Activated naive CD8-positive, alpha-beta T cell treated with anti-CD3 and anti-CD28 coated beads, Interleukin-2, amount 50 U/mL, for 16 hours (primary cell): ENCODE measurements around the gene MERTK.
"Not testable (repeated sequence)": the region's sequence is repeated elsewhere in the genome, so short reads cannot be mapped to it uniquely, and the experiment has no call there.

Source experiments
- DNase-seq: peaks from one replicate; pipeline ENCODE4 v3.0.0-alpha.2; 2020; ENCODE audit warnings: low read depth, low spot score

The MERTK gene

DNA sequence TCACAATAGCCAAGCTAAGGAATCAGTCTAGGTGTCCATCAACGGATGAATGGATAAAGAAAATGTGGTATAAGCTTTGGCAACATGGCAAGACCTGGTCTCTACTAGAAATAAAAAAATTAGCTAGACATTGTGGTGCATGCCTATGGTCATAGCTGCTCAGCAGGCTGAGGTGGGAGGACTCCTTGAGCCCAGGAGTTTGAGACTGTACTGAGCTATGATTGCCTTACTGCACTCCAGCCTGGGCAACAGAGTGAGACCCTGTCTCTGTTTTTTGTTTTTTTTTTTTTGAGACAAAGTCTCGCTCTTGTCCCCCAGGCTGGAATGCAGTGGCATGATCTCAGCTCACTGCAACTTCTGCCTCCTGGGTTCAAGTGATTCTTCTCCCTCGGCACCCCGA is 11.6 kb downstream of the MERTK start:
- not testable (repeated sequence) for DNase-seq

DNA sequence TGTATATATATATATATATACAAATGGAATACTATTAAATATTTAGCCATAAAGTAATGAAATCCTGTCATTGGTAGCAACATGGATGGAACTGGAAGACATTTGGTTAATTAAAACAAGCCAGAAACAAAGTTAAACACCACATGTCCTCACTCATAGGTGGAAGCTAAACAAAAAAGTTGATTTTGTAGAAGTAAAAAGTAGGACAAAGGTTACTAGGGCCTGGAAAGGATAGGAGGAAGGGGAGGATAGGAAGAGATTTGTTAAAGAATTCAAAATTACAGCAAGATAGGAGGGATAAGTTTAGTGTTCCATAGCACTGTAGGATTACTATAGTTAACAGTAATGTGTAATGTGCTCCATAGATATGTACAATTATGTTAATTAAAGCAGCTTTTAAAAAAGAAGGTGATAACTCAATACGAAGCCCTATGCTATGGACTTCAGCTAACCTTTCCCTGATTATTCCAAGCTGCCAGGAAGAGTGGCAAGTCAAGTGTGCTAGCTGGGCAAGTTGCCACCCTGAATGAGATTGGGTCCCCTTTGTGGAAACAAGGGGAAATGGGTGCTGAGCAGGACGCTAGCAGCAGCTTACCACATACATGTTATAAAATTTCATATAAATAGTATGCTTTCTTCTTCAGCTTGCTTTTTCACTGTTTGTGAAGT is 12.3 kb downstream of the MERTK start:
- no peak for DNase-seq

- not testable (repeated sequence) for DNase-seq
These were observed 13.0 kb downstream of the MERTK start for GRCh38 chr2:111911295-111911977.

- DNase-seq = no peak
These were observed 14.1 kb downstream of the MERTK start for GRCh38 chr2:111912547-111912946.

DNA sequence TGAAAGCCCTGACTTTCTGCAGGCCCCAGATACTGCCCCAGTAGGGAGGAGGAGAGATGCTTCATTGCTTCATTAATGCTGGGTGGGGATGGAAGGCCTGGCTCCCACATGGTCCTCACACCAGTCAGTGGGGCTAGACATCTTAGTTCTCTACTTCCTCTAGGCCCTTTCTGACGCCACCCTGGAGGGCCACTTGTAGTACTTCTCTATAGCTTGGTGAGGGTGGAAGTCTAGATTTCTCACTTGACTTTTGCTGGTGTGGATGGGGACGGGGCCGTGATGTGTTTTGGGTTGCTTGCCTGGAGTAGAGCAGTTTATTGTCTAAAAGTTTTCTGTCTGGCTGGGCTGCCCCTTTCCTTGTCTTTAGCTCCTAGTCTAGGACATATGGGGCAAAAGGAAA is 18.7 kb downstream of the MERTK start:
- no peak for DNase-seq

- DNase-seq = no peak
These were observed 20.0 kb downstream of the MERTK start for GRCh38 chr2:111918383-111918806.

DNA sequence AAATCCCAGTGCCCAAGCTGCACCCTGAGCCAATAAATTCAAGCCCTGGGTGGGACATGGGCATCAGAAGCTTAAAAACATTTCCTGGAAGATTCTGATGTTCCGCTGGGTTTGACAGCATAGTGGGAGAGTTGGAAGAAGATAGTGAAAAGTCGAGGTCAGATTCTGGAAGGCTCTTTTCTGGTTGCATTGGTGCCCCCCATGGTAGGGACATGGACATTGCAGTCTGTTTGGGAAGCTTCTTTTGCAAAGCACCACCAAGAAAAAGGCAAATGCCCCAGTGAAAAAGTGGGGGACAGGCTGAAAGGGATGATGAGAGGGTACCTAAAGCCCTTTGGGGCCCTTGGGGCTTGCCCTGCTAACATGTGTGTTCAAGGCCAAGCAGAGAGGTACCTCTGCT is 21.0 kb downstream of the MERTK start:
- no peak for DNase-seq

DNA sequence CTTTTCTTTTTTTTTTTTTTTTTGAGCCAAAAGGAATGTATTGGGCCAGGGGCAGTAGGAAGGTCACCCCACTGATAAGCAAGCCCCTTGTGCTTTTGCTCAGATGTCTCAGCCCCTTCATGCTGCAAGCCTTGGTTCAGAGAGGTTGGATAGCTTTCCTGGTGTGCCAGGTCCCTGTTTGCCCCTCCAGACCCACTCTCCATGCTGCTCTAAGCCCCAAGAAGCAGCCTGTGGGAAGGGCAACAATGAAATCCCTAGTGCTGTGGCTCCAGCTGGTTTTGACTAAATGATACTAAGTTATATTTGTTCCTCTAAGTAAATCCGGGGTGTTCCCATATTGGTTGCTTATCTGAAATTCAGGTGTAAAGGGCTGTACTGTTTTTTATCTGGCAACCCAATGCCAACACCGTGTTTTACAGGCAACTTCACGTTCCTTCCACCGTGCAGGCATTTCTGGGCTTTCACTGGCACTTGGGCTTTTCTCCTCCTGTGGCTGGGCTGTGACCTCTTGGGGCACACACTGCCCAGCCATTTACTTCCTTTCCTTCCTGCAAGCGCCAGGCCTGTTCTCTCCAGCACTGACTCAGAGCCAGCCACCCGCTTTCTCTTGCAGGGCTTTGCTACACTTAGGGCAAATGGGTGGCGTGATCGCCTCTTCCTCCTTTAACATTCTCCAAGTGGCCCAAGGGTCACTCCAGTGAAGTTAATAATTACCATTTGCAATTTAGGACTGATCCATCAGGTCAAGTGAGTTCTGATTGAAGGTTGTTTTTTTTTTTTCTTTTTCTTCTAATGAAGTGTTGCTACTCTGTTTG is 21.6 kb downstream of the MERTK start:
- DNase-seq = no peak

DNA sequence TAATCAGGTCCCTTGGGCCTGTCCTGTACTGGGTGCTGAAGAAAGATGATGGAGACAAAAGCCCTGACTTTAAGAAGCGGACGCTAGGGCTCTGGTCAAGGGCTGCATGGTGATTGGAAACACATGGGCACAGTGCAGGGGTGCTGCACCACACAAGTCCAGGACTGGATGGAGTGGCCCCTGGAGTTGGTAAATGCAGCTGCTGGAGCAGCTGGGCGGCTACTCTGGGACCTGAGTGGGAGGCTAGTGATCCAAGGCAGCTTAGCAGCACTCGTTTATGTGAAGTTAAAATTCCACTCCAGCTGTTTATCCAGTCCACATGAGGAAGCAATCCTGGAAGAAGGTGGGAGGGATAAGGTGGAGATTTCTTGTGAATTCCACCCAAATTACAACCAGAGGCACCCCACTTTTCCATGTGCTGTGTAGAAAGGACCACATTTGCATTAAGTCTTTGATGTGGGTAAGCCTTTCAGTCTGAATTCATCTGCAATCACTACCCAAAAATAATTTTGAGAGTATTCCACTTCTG is 24.9 kb downstream of the MERTK start:
- no peak for DNase-seq

DNA sequence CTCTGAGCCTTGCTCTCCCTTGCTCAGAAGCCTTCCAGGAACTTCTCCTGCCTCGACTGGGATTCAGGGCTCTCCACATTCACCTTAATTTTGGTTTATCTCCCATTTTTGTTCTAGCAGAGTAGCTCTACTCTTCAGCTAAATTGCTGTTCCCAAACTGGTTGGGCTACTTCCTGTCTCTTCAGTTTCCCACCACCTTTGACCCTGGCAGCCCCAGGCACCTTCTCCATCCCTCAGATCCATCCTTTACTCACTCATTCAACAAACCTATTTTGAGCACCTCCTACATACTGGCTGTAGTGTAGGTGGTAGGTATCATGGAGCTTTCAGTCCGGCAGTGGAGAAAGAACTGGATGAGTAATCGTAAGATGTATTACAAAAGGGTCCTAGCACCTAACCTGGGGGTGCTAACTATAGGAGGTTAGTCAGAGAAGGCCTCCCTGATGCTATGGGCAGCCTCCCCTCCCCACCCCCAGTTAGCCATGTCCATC is 26.3 kb downstream of the MERTK start:
- DNase-seq = no peak

GRCh38 chr2:111927723-111928122 is 29.3 kb downstream of the MERTK start:
- no peak for DNase-seq

- DNase-seq = no peak
These were observed 32.0 kb downstream of the MERTK start for GRCh38 chr2:111930409-111930808.

DNA sequence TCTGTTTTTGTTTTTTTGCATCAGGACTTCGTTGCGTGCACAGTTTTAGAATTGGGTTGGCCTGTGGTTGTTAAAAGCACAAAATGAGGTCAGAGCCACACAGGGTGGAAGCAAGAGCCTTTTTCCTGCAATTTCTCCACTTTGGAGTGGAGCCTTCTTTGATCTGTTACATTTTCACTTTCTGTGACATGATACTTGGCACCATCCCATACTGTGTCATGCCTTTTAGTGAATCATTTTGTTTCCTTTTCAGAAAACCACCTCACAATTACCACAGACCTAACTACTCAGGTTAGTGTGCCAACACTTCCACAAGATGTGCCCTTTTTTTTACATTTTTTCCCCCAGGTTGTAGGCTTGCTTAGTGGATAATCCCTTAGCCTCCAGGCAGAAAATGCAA is 32.5 kb downstream of the MERTK start:
- DNase-seq = no peak

DNA sequence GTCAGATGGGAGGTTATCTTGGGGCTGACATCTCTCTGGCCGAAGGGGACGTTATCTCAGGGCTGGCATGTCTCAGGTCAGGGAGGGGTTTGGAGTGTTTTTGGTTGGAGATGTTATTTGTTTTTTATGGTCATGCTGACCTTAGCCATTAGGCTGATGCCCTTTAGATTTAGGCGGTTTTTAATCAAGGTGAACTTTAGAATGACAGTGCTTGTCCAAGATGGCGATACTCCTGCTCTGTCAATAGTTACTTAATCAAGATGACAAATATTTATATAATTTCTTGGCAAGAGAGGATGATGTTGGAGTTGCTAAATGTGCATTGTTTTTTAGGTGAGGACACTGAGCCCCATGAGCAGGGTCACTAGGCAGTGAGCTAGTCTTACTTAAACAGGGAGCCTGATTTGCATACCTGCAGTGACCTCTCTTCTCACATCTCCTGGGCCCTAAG is 34.5 kb downstream of the MERTK start:
- DNase-seq = no peak

- DNase-seq = not testable (repeated sequence)
These were observed 35.5 kb downstream of the MERTK start for GRCh38 chr2:111933900-111934299.

DNA sequence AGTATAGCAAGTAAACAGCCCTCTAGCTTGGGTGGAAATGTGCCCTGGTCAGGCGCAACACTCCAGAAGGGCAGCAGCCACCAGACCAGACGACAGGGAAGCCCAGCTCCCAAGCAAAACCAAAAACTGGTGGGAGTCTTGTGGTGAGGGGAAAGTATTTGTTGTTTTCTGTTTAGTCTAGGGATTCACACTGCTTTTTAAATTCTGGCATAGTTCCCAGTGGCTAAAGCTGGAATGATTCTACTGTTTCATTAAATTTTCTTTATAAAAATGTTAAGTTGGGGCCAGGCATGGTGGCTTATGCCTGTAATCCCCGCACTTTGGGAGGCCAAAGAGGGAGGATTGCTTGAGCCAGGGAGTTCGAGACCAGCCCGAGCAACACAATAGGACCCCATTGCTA is 38.5 kb downstream of the MERTK start:
- DNase-seq = no peak

DNA sequence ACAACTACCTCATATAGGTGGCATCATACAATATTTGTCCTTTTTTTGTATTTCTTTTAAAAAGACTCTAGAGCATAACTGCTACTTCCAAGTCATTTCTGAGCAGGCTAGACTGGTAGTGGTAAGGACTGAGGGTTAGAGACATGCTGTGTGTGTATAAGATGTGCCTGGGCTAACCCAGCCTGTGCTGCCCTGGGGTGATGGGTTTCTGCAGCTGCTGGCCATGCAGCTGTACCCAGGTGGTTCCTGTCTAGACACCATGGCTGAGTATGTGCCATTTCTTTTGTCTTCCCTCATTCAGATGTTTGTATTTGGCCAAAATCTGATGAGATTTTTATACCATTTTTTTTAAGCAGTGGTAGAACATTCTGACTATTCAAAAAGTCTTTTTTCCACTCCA is 40.0 kb downstream of the MERTK start:
- DNase-seq = no peak

DNA sequence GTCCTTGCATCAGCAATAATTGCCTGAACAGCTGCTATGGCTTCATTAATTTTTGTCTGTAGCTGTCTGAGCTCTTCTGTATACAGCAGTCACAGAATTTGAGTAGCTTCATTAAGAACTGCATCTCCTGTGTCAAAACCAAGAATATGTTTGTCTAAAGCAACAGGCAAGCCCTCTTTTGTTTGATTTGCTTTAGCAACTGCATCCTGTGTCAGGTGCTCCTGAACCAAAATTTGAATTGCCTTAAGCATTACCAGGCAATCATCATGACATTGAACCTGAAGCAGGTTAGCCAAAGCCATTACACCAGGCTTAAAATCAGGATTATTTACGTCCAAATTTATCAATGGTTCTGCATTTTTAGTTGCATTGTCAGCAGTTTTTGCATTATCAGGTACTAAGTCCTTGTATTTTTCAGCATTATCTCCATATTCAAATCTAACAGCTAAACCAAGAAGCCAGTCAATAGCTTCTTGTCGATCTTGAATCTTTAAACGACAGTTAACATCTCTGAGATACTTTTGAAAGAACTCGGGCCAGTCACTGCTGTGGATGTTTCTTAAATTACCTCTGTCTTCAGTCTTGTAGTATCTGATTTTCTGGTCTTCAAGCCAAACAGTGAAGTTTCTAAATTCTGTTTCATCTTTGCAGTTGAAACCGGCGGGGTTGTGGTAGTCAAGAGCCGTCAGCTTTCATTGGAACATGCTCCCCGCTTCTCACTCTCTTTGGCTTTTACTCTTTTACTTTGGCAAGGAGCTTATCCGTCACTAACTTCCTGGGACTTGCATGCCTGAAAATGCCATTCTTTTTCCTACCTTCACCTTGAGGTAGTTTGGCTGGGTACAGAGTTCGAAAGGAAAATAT is 42.2 kb downstream of the MERTK start:
- DNase-seq = no peak

- DNase-seq = no peak
These were observed 43.1 kb downstream of the MERTK start for GRCh38 chr2:111941531-111941930.

GRCh38 chr2:111944531-111945210 is 46.3 kb downstream of the MERTK start:
- DNase-seq = no peak
